HepG2 (cell line): Measurements from ENCODE around the gene IL22. TPM values are rescaled to one million over a fixed set of nuclear protein-coding genes. Genes with fewer than 3 reads are reported as not detected.

Experiments
- ATAC-seq: fragments of 200-7000 bp; cut with Tn5 transposase; 3 replicates; pipeline ENCODE4 v1.9.1; 2020; ENCODE audit warnings: mild to moderate bottlenecking, moderate library complexity
- BruUV-seq: library from RNA; stranded (reverse); fragments of 400-500 nt; replicated peaks from 2 replicates; lab custom pipeline; 2021; lab: Mats Ljungman, UMichigan
- CTCF ChIA-PET: fragments of 300-600 bp; formaldehyde crosslinking; extraction: SDS; loops from one replicate; lab custom pipeline; 2021; ENCODE audit warnings: low total read pairs, inconsistent platforms, low intra/inter-chr PET ratio; lab: Yijun Ruan, JAX
- POLR2A ChIA-PET: fragments of 350-600 bp; sonication (Branson Sonifier 250); formaldehyde crosslinking; loops from one replicate; lab custom pipeline; 2020; ENCODE audit warnings: antibody characterized with exemption, inconsistent platforms; lab: Yijun Ruan, JAX
- DNase-seq: peaks from one replicate; pipeline ENCODE4 v3.0.0-alpha.2; 2015; ENCODE audit warnings: low spot score
- FAIRE-seq: peaks from 3 replicates; lab custom pipeline; 2011; peaks lifted over from hg19 to GRCh38; lab: Jason Lieb, UNC
- H2AFZ ChIP-seq: one replicate; pipeline ENCODE4 v1.6.1; 2011; ENCODE audit warnings: low read length, inconsistent platforms
- H3K27ac ChIP-seq: fragments of 300-600 bp; 3 replicates; pipeline ENCODE4 v1.8.0; 2011; ENCODE audit warnings: mixed run types, mild to moderate bottlenecking, mixed read lengths, low read length, inconsistent platforms; ENCODE audit not compliant: insufficient read depth; ENCODE audit errors: extremely low read length
- H3K27me3 ChIP-seq, 2 experiments: fragments of 200-600 bp in 1 of 2; 2 replicates in 1 of 2; 3 replicates in 1 of 2; pipeline versions ENCODE4 v1.6.0 to v1.8.0; 2011; ENCODE audit warnings: low read length in 2 of 2, mild to moderate bottlenecking in 2 of 2, moderate library complexity in 2 of 2, inconsistent platforms in 1 of 2; ENCODE audit not compliant: insufficient read depth in 2 of 2, control insufficient read depth in 1 of 2
- H3K36me3 ChIP-seq, 2 experiments: fragments of 200-600 bp in 1 of 2; replicated peaks in 1 of 2; 2 replicates in 1 of 2; 3 replicates in 1 of 2; pipeline versions ENCODE4 v1.5.1 to v1.8.0; 2011; ENCODE audit warnings: low read length in 2 of 2, inconsistent platforms in 1 of 2; ENCODE audit not compliant: insufficient read depth in 2 of 2, control insufficient read depth in 1 of 2
- H3K4me1 ChIP-seq: 2 replicates; pipeline ENCODE4 v1.5.1; 2012; ENCODE audit warnings: low read length, inconsistent platforms; ENCODE audit not compliant: insufficient read depth
- H3K4me2 ChIP-seq: 2 replicates; pipeline ENCODE4 v1.6.0; 2011; ENCODE audit warnings: low read depth, low read length, inconsistent platforms
- H3K4me3 ChIP-seq, 3 experiments: fragments of 200-600 bp in 1 of 3; sonication (generic), shearing (Covaris generic) in 1 of 3; replicated peaks in 1 of 3; 2 replicates each; pipeline ENCODE4 v1.5.1; 2011 to 2016; ENCODE audit warnings: low read length in 3 of 3, inconsistent platforms in 2 of 3, low read depth in 2 of 3, mild to moderate bottlenecking in 2 of 3, control low read depth in 1 of 3, mixed read lengths in 1 of 3; ENCODE audit not compliant: insufficient read depth in 1 of 3
- H3K79me2 ChIP-seq: one replicate; pipeline ENCODE4 v1.6.1; 2011; ENCODE audit warnings: low read length, inconsistent platforms; ENCODE audit not compliant: insufficient read depth
- H3K9ac ChIP-seq: 2 replicates; pipeline ENCODE4 v1.6.0; 2011; ENCODE audit warnings: mild to moderate bottlenecking, low read depth, low read length, inconsistent platforms; ENCODE audit not compliant: insufficient read depth
- H3K9me3 ChIP-seq: 2 replicates; pipeline ENCODE4 v1.5.1; 2012; ENCODE audit warnings: mild to moderate bottlenecking, low read length
- H4K20me1 ChIP-seq: 2 replicates; pipeline ENCODE4 v1.6.0; 2011; ENCODE audit warnings: inconsistent platforms, mild to moderate bottlenecking, low read length, moderate library complexity; ENCODE audit not compliant: insufficient read depth
- ARID5B ChIP-seq: IDR thresholded peaks from 2 replicates; pipeline ENCODE4 v1.4.0; 2020; ENCODE audit warnings: mild to moderate bottlenecking, missing genetic modification reagents
- CERS6 ChIP-seq: sonication (generic); formaldehyde crosslinking; IDR thresholded peaks from 2 replicates; pipeline ENCODE4 v1.5.0; 2020; ENCODE audit warnings: missing genetic modification reagents
- HDAC2 ChIP-seq: sonication (generic); formaldehyde crosslinking; IDR thresholded peaks from 2 replicates; pipeline ENCODE4 v1.4.0; 2020; ENCODE audit warnings: missing genetic modification reagents
- KDM3A ChIP-seq: IDR thresholded peaks from 2 replicates; pipeline ENCODE4 v1.6.1; 2018; ENCODE audit warnings: low read depth, missing compliant biosample characterization
- KLF12 ChIP-seq: sonication (generic); formaldehyde crosslinking; IDR thresholded peaks from 2 replicates; pipeline ENCODE4 v1.4.0; 2020; ENCODE audit warnings: missing genetic modification reagents, borderline replicate concordance
- NFKB2 ChIP-seq: sonication (generic); formaldehyde crosslinking; IDR thresholded peaks from 2 replicates; pipeline ENCODE4 v1.4.0; 2020; ENCODE audit warnings: missing genetic modification reagents, borderline replicate concordance
- TCF12 ChIP-seq, 2 experiments: fragments of 450-650 bp in 1 of 2; sonication (generic) in 1 of 2; formaldehyde crosslinking in 1 of 2; IDR thresholded peaks; 2 replicates each; pipeline versions ENCODE4 v1.6.1 to v1.8.0; 2017 to 2022; ENCODE audit warnings: antibody characterized with exemption in 1 of 2, mild to moderate bottlenecking in 1 of 2, missing genetic modification reagents in 1 of 2, moderate library complexity in 1 of 2
- ZNF224 ChIP-seq: sonication (generic); formaldehyde crosslinking; IDR thresholded peaks from 2 replicates; pipeline ENCODE4 v1.5.0; 2020; ENCODE audit warnings: mild to moderate bottlenecking, missing genetic modification reagents
- ZNF264 ChIP-seq: sonication (generic); formaldehyde crosslinking; IDR thresholded peaks from 2 replicates; pipeline ENCODE4 v1.4.0; 2020; ENCODE audit warnings: missing genetic modification reagents
- ZNF335 ChIP-seq: sonication (generic); formaldehyde crosslinking; IDR thresholded peaks from 2 replicates; pipeline ENCODE4 v1.4.0; 2020; ENCODE audit warnings: missing genetic modification reagents
- ZNF569 ChIP-seq: sonication (generic); formaldehyde crosslinking; IDR thresholded peaks from 2 replicates; pipeline ENCODE4 v1.5.0; 2020; ENCODE audit warnings: mild to moderate bottlenecking, missing genetic modification reagents, moderate library complexity, borderline replicate concordance
- ZNF615 ChIP-seq: sonication (generic); formaldehyde crosslinking; IDR thresholded peaks from 2 replicates; pipeline ENCODE4 v1.5.0; 2020; ENCODE audit warnings: mild to moderate bottlenecking, missing genetic modification reagents, borderline replicate concordance
- ZNF670 ChIP-seq: sonication (generic); formaldehyde crosslinking; IDR thresholded peaks from 2 replicates; pipeline ENCODE4 v1.8.0; 2022; ENCODE audit warnings: mild to moderate bottlenecking, missing genetic modification reagents, borderline replicate concordance
- ZNF713 ChIP-seq: sonication (generic); formaldehyde crosslinking; IDR thresholded peaks from 2 replicates; pipeline ENCODE4 v1.4.0; 2020; ENCODE audit warnings: mild to moderate bottlenecking, missing genetic modification reagents
- ZNF781 ChIP-seq: sonication (generic); formaldehyde crosslinking; IDR thresholded peaks from 2 replicates; pipeline ENCODE4 v1.5.1; 2020; ENCODE audit warnings: borderline replicate concordance, mild to moderate bottlenecking, missing genetic modification reagents; ENCODE audit errors: not compliant biosample characterization
- WGBS: methylation state at CpG from one replicate; pipeline ENCODE4 v1.1.6; 2017; ENCODE audit warnings: low lambda C conversion rate; 5-methylcytosine and 5-hydroxymethylcytosine counted together
- in situ Hi-C: cut with HindIII; loops from 2 replicates; pipeline ENCODE4 v1.10.0; 2017; ENCODE audit warnings: low pct_unique_long_range_greater_than_20kb; ENCODE audit not compliant: extremely low pct_ligation_motif_present
- intact Hi-C: fragments of 100-400 bp; cut with micrococcal nuclease; formaldehyde crosslinking; loops from one replicate; pipeline ENCODE4 v1.10.0; 2022; ENCODE audit not compliant: unreplicated experiment
- polyA plus RNA-seq, 8 experiments: library from polyadenylated mRNA; depleted of rRNA in 3 of 8; stranded (reverse) in 7 of 8; unstranded in 1 of 8; fragments of >200 nt; fragmentation: Illumina TruSeq in 4 of 8; extraction: Trizol in 4 of 8; gene quantifications; 2 replicates each; pipeline versions ENCODE4 v1.2.1 to v1.2.3, GENCODE V29; 2011 to 2016; ENCODE audit warnings: low read depth in 4 of 8, missing spikeins in 1 of 8, mixed read lengths in 1 of 8; ENCODE audit not compliant: insufficient read depth in 1 of 8
- total RNA-seq, 5 experiments: library from RNA; depleted of rRNA; stranded (reverse); fragments of >200 nt; fragmentation: Illumina TruSeq; extraction: Trizol; gene quantifications; 2 replicates each; pipeline ENCODE4 v1.2.3, GENCODE V29; 2016; ENCODE audit warnings: low read depth in 1 of 5
- TF ChIP-seq, protein P1 (sequence below): IDR thresholded peaks from 2 replicates; pipeline ENCODE4 v1.6.1; 2016; ENCODE audit warnings: low read depth
- TF ChIP-seq, protein P2 (sequence below): sonication (generic); formaldehyde crosslinking; IDR thresholded peaks from 2 replicates; pipeline ENCODE4 v1.8.1; 2022; ENCODE audit warnings: mild to moderate bottlenecking, missing genetic modification reagents

IL22 gene
- total and polyA plus RNA-seq, 2 of the 13 experiments (the other 11 are each of a cell fraction or from before 2014, with no cell fraction given) = not detected

GRCh38 chr12:68200854-68201253 lies 52.5 kb downstream of the IL22 start (continued):
- no peak for TF ChIP-seq ZNF615 (CRISPR knock-in tag)

- POLR2A ChIA-PET = no interaction called here
- H3K9me3 ChIP-seq = no peaks in the 10 kb centered on the region
- H3K4me2 ChIP-seq = no peak overlapping the region
- DNase-seq (no peak), FAIRE-seq (no peak), ATAC-seq (no peak)
- in situ Hi-C loops (no loop called here), intact Hi-C loops (no loop called here)
- H3K4me1 ChIP-seq = no peaks in the 10 kb centered on the region
- H3K27ac ChIP-seq = no peak overlapping the region
- H3K27me3 ChIP-seq = no peaks in the 10 kb centered on the region; a peak in 2 of 5 replicates
- CTCF ChIA-PET = no interaction called here
- no peak overlapping the region for H3K4me3 ChIP-seq
- WGBS = 63% methylated on average over 1 of the region's 1 CpG
- H4K20me1 ChIP-seq = no peaks in the 10 kb centered on the region
- no TSS peak for BruUV-seq
- no peaks in the 10 kb centered on the region for H3K79me2 ChIP-seq
- H3K9ac ChIP-seq = no peak overlapping the region
- no peak overlapping the region for H2AFZ ChIP-seq
- no peaks in the 10 kb centered on the region for H3K36me3 ChIP-seq
- no peak for TF ChIP-seq ZNF713 (CRISPR knock-in tag)
- no peak for TF ChIP-seq NFKB2 (CRISPR knock-in tag)
- TF ChIP-seq, protein P1, sequence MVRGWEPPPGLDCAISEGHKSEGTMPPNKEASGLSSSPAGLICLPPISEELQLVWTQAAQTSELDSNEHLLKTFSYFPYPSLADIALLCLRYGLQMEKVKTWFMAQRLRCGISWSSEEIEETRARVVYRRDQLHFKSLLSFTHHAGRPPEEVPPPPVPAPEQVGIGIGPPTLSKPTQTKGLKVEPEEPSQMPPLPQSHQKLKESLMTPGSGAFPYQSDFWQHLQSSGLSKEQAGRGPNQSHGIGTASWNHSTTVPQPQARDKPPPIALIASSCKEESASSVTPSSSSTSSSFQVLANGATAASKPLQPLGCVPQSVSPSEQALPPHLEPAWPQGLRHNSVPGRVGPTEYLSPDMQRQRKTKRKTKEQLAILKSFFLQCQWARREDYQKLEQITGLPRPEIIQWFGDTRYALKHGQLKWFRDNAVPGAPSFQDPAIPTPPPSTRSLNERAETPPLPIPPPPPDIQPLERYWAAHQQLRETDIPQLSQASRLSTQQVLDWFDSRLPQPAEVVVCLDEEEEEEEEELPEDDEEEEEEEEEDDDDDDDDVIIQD = no peak
- no peak for TF ChIP-seq TCF12 (IDR thresholded peaks at IDR 0.05)
- TF ChIP-seq TCF12 (CRISPR knock-in tag; IDR thresholded peaks at IDR 0.05) = no peak
- TF ChIP-seq KLF12 (CRISPR knock-in tag) = no peak
- TF ChIP-seq ZNF264 (CRISPR knock-in tag) = no peak
- TF ChIP-seq ZNF781 (CRISPR knock-in tag) = no peak
- TF ChIP-seq KDM3A (CRISPR knock-in tag) = no peak
- no peak for TF ChIP-seq HDAC2 (CRISPR knock-in tag)
- no peak for TF ChIP-seq ARID5B (CRISPR knock-in tag)
- TF ChIP-seq ZNF670 = no peak
- TF ChIP-seq, protein P2, sequence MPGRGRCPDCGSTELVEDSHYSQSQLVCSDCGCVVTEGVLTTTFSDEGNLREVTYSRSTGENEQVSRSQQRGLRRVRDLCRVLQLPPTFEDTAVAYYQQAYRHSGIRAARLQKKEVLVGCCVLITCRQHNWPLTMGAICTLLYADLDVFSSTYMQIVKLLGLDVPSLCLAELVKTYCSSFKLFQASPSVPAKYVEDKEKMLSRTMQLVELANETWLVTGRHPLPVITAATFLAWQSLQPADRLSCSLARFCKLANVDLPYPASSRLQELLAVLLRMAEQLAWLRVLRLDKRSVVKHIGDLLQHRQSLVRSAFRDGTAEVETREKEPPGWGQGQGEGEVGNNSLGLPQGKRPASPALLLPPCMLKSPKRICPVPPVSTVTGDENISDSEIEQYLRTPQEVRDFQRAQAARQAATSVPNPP (CRISPR knock-in tag) = no peak
- no peak for TF ChIP-seq ZNF569
- no peak for TF ChIP-seq ZNF224 (CRISPR knock-in tag)
- no peak for TF ChIP-seq ZNF335 (CRISPR knock-in tag)
- no peak for TF ChIP-seq CERS6
These were observed 54.3 kb downstream of the IL22 start for GRCh38 chr12:68199127-68199526.
